ENCODE measurements around the gene WDR64. TPM values are rescaled to one million over a fixed set of nuclear protein-coding genes. Genes with fewer than 3 reads are reported as not detected.

The WDR64 gene
- total RNA-seq, 4 donors from 2014 or later = not detected

GRCh38 chr1:241842565-241842964 is 190.5 kb downstream of the WDR64 start:
- 90% methylated on average over 2 of the region's 2 CpGs for WGBS
- Histone ChIP-seq H3K9me3 (no peaks in the 10 kb centered on the region), H3K4me3 (no peak overlapping the region), H3K36me3 (no peaks in the 10 kb centered on the region), H3K27me3 (no peaks in the 10 kb centered on the region), H3K27ac (no peak overlapping the region), H3K4me1 (peaks cover 5% of the 10 kb centered on the region)
- no peak for TF ChIP-seq POLR2AphosphoS5 (IDR thresholded peaks at IDR 0.05)
- TF ChIP-seq EP300 (IDR thresholded peaks at IDR 0.05) = no peak
- TF ChIP-seq POLR2A (IDR thresholded peaks at IDR 0.05) = no peak
- TF ChIP-seq, protein P1, sequence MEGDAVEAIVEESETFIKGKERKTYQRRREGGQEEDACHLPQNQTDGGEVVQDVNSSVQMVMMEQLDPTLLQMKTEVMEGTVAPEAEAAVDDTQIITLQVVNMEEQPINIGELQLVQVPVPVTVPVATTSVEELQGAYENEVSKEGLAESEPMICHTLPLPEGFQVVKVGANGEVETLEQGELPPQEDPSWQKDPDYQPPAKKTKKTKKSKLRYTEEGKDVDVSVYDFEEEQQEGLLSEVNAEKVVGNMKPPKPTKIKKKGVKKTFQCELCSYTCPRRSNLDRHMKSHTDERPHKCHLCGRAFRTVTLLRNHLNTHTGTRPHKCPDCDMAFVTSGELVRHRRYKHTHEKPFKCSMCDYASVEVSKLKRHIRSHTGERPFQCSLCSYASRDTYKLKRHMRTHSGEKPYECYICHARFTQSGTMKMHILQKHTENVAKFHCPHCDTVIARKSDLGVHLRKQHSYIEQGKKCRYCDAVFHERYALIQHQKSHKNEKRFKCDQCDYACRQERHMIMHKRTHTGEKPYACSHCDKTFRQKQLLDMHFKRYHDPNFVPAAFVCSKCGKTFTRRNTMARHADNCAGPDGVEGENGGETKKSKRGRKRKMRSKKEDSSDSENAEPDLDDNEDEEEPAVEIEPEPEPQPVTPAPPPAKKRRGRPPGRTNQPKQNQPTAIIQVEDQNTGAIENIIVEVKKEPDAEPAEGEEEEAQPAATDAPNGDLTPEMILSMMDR (IDR thresholded peaks at IDR 0.05) = no peak
- DNase-seq (ENCODE audit: low spot score in 2 of 2) = no peak

GRCh38 chr1:241844593-241844992 is 192.5 kb downstream of the WDR64 start:
- Histone ChIP-seq H3K36me3 (no peaks in the 10 kb centered on the region), H3K27ac (no peak overlapping the region), H3K4me1 (peaks cover 12% of the 10 kb centered on the region), H3K9me3 (no peaks in the 10 kb centered on the region), H3K27me3 (no peaks in the 10 kb centered on the region), H3K4me3 (no peak overlapping the region)
- no peak for DNase-seq (ENCODE audit: low spot score in 2 of 2)
- TF ChIP-seq, protein P1 (IDR thresholded peaks at IDR 0.05) = no peak
- TF ChIP-seq POLR2AphosphoS5 (IDR thresholded peaks at IDR 0.05) (no peak), POLR2A (IDR thresholded peaks at IDR 0.05) (no peak), EP300 (IDR thresholded peaks at IDR 0.05) (no peak)
- 89% methylated on average over 6 of the region's 6 CpGs for WGBS

- no peaks in the 10 kb centered on the region for H3K9me3 ChIP-seq
- H3K27me3 ChIP-seq = no peaks in the 10 kb centered on the region
- DNase-seq (ENCODE audit: low spot score in 2 of 2) = no peak
- no peak overlapping the region for H3K4me3 ChIP-seq
- peaks cover 12% of the 10 kb centered on the region for H3K4me1 ChIP-seq
- TF ChIP-seq, protein P1 (IDR thresholded peaks at IDR 0.05) = no peak
- TF ChIP-seq POLR2A (IDR thresholded peaks at IDR 0.05) = no peak
- no peak for TF ChIP-seq POLR2AphosphoS5 (IDR thresholded peaks at IDR 0.05)
- TF ChIP-seq EP300 (IDR thresholded peaks at IDR 0.05) = no peak
- no peaks in the 10 kb centered on the region for H3K36me3 ChIP-seq
- H3K27ac ChIP-seq = no peak overlapping the region
Observed at GRCh38 chr1:241846375-241846774, 194.3 kb downstream of the WDR64 start.

DNA sequence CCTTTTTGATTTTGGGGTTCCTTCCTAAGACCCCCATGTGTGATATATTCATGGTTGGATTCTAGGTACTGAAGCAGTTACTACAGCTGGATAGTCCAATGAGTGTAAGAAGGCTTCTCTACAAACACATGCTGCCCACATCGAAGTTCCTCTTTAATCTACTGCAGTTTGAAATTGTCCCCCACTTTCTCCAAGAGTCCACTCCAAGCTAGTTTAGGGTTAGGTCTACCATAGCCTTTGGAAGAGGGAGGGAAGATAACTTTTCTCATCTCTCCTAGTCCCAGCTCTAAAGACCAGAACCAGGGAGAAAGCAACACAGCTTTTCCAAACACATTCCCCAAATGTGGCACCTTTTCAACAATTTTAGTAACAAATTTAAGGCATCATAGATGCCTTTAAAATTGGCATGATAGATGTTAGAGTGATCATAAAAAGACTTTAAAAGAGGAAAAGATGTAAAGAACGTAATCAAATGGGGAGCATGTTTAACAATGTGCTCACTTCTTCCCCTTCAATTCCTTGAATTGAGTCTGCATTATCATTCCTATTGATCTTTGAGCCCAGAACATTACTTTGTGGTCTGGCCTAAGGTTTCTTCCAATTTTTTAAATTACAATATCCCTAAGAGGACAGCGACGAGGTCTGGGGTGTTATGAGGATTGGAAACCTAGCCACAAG is 194.9 kb downstream of the WDR64 start:
- DNase-seq (ENCODE audit: low spot score in 2 of 2) = no peak
- H3K36me3 ChIP-seq = no peaks in the 10 kb centered on the region
- WGBS = 78% methylated on average over 4 of the region's 4 CpGs
- peak overlapping the region; percentile 76 for H3K4me3 ChIP-seq
- TF ChIP-seq POLR2AphosphoS5 (IDR thresholded peaks at IDR 0.05) (no peak), EP300 (IDR thresholded peaks at IDR 0.05) (no peak), POLR2A (IDR thresholded peaks at IDR 0.05) (no peak)
- TF ChIP-seq, protein P1 (IDR thresholded peaks at IDR 0.05) = no peak
- no peaks in the 10 kb centered on the region for H3K27me3 ChIP-seq
- peaks cover 12% of the 10 kb centered on the region for H3K4me1 ChIP-seq
- peak overlapping the region; percentile 93 for H3K27ac ChIP-seq
- H3K9me3 ChIP-seq = no peaks in the 10 kb centered on the region

GRCh38 chr1:241847540-241847795 is 195.4 kb downstream of the WDR64 start:
- peak overlapping the region; percentile 76 for H3K4me3 ChIP-seq
- H3K36me3 ChIP-seq = no peaks in the 10 kb centered on the region
- WGBS = 13% methylated on average over 6 of the region's 6 CpGs
- no peaks in the 10 kb centered on the region for H3K9me3 ChIP-seq
- H3K27me3 ChIP-seq = no peaks in the 10 kb centered on the region
- H3K27ac ChIP-seq = peak overlapping the region; percentile 93
- peaks cover 12% of the 10 kb centered on the region for H3K4me1 ChIP-seq
- no peak for DNase-seq (ENCODE audit: low spot score in 2 of 2)
- TF ChIP-seq, protein P1 (IDR thresholded peaks at IDR 0.05) = no peak
- no peak for TF ChIP-seq EP300 (IDR thresholded peaks at IDR 0.05)
- no peak for TF ChIP-seq POLR2AphosphoS5 (IDR thresholded peaks at IDR 0.05)
- no peak for TF ChIP-seq POLR2A (IDR thresholded peaks at IDR 0.05)
